ENCODE results near the gene FGF14. TPM values are rescaled to one million over a fixed set of nuclear protein-coding genes. Genes with fewer than 3 reads are reported as not detected.

The FGF14 gene
- total and polyA plus RNA-seq, 2 experiments from 2014 or later: 0.03 TPM; not detected in 1

- no peak for TF ChIP-seq CTCF (conservative IDR thresholded peaks at IDR 0.05; ENCODE audit: low read depth in 2 of 2)
- TF ChIP-seq STAT1 (IDR thresholded peaks at IDR 0.05; ENCODE audit: unreplicated experiment): no peak
- no peak for TF ChIP-seq EZH2phosphoT487 (IDR thresholded peaks at IDR 0.05; ENCODE audit: unreplicated experiment)
- no peak for TF ChIP-seq ZNF114 (CRISPR knock-in tag; IDR thresholded peaks at IDR 0.05)
- TF ChIP-seq REST (IDR thresholded peaks at IDR 0.05; ENCODE audit: unreplicated experiment): no peak
These were observed 361.0 kb downstream of the FGF14 start (continued) for GRCh38 chr13:102040812-102041211.

GRCh38 chr13:102039264-102039663 is 362.6 kb downstream of the FGF14 start:
- Mint-ChIP-seq H3K9me3 (no peaks in the 10 kb centered on the region), H3K27ac (no peak overlapping the region), H3K36me3 (ENCODE audit: low read depth) (no peaks in the 10 kb centered on the region), H3K4me1 (peaks cover 3% of the 10 kb centered on the region; the same call in 1 of the 3 replicates), H3K27me3 (ENCODE audit: insufficient read depth, low read depth, poor library complexity) (no peaks in the 10 kb centered on the region), H3K4me3 (no peak overlapping the region)
- Histone ChIP-seq H2AFZ (peak overlapping the region; percentile 6), H3K27me3 (ENCODE audit: insufficient read depth) (no peaks in the 10 kb centered on the region), H3K27ac (ENCODE audit: low read depth) (no peak overlapping the region), H3K4me1 (ENCODE audit: insufficient read depth) (no peaks in the 10 kb centered on the region), H4K20me1 (replicated peaks; ENCODE audit: insufficient read depth) (no peaks in the 10 kb centered on the region), H3K36me3 (ENCODE audit: insufficient read depth) (no peaks in the 10 kb centered on the region), H3K4me3 (no peak overlapping the region), H3K9me2 (ENCODE audit: insufficient read depth) (no peaks in the 10 kb centered on the region), H3K79me2 (replicated peaks; ENCODE audit: insufficient read depth) (no peaks in the 10 kb centered on the region), H3F3A (replicated peaks; ENCODE audit: low read depth) (no peaks in the 10 kb centered on the region), H3K4me2 (no peak overlapping the region)
- ATAC-seq (peak; percentile 39; the same call in 2 of the 3 replicates), DNase-seq (ENCODE audit: low spot score) (no peak)
- TF ChIP-seq JUNB (IDR thresholded peaks at IDR 0.05; ENCODE audit: unreplicated experiment): no peak
- TF ChIP-seq ETS1 (IDR thresholded peaks at IDR 0.05): no peak
- no peak for TF ChIP-seq CTCF (conservative IDR thresholded peaks at IDR 0.05; ENCODE audit: low read depth in 2 of 2)
- TF ChIP-seq NANOG (IDR thresholded peaks at IDR 0.05; ENCODE audit: borderline replicate concordance): no peak
- TF ChIP-seq ZNF462 (CRISPR knock-in tag; IDR thresholded peaks at IDR 0.05): no peak
- no peak for TF ChIP-seq ZNF331 (CRISPR knock-in tag; IDR thresholded peaks at IDR 0.05; ENCODE audit: low read depth)
- TF ChIP-seq POLR2AphosphoS5 (IDR thresholded peaks at IDR 0.05; ENCODE audit: low read depth): no peak

Data from GM23338 (cell line).